Measurements from ENCODE around the gene ATP4B. TPM values are rescaled to one million over a fixed set of nuclear protein-coding genes. Genes with fewer than 3 reads are reported as not detected.

Gene ATP4B
- total RNA-seq, 1 donor from 2014 or later, result not detected

DNA sequence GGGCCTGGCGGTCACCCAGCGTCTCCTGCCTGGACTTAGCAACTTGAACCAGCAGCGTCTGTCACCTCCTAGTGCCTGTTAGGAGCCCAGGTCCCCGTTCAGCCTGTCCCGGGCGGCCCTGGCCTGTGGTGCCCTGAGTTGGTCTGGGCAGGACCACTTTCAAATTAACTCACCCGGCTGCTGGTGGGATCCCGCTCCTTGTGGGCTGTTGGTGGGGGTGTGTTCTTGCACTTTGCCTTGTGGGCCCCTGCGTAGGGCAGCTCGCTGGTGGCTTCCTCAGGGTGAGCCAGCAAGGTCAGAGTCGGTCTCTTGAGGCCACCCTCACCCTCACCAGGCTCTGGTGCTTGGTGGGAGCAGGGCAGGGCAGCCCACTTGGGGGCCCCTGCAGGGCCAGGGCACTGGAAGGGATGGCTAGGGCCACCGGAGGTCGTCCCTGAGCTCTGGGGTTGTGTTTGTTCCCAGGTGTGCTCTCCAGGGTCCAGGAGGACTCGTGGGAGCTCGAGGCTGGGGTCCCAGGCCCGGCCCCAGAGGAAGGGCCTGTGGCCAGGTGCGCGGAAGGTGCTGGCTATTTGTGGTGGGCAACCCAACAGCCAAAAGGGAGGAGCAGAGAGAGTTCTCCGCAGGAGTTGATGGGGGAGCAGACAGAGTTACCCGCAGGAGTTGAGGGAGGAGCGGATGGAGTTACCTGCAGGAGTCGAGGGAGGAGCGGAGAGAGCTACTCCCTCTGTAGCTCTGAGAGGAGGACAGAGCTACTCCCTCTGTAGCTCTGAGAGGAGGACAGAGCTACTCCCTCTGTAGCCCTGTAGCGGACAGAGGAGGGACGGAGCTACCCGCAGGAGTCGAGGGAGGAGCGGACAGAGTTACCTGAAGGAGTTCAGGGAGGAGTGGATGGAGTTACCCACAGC is 56.6 kb downstream of the ATP4B start:
- no peak for DNase-seq (ENCODE audit: low read depth, low spot score)
- Mint-ChIP-seq H3K27me3 (ENCODE audit: low read depth) (no peaks in the 10 kb centered on the region), H3K9me3 (peaks cover 4% of the 10 kb centered on the region), H3K4me1 (peaks cover 4% of the 10 kb centered on the region), H3K27ac (ENCODE audit: unreplicated experiment) (no peak overlapping the region), H3K4me3 (no peak overlapping the region), H3K36me3 (ENCODE audit: low read depth) (peaks cover 39% of the 10 kb centered on the region)
- TF ChIP-seq, protein P1, sequence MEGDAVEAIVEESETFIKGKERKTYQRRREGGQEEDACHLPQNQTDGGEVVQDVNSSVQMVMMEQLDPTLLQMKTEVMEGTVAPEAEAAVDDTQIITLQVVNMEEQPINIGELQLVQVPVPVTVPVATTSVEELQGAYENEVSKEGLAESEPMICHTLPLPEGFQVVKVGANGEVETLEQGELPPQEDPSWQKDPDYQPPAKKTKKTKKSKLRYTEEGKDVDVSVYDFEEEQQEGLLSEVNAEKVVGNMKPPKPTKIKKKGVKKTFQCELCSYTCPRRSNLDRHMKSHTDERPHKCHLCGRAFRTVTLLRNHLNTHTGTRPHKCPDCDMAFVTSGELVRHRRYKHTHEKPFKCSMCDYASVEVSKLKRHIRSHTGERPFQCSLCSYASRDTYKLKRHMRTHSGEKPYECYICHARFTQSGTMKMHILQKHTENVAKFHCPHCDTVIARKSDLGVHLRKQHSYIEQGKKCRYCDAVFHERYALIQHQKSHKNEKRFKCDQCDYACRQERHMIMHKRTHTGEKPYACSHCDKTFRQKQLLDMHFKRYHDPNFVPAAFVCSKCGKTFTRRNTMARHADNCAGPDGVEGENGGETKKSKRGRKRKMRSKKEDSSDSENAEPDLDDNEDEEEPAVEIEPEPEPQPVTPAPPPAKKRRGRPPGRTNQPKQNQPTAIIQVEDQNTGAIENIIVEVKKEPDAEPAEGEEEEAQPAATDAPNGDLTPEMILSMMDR (conservative IDR thresholded peaks at IDR 0.05), result no peak

DNA sequence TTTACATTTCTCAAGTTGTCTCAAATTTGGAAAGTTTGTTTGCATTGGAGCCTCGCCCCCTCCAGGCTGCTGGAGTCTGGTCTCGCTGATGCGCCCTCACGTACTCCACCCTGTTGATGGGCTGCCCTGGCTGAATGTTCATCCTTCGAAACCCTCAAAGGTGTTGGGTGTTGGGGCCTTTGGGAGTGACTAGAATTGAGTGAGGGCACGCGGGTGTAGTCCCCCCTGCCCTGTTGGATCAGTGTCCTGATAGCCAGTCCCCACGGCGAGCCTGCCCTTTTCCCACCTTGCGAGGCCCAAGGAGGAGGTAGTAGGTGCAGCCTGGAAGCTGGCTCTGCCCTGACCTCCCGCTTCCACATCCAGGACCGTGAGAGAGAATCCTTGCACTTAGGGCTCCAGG is 58.6 kb downstream of the ATP4B start:
- Mint-ChIP-seq H3K4me1 (peaks cover 4% of the 10 kb centered on the region), H3K36me3 (ENCODE audit: low read depth) (peaks cover 42% of the 10 kb centered on the region), H3K9me3 (peaks cover 4% of the 10 kb centered on the region), H3K4me3 (no peak overlapping the region), H3K27me3 (ENCODE audit: low read depth) (no peaks in the 10 kb centered on the region), H3K27ac (ENCODE audit: unreplicated experiment) (no peak overlapping the region)
- DNase-seq (ENCODE audit: low read depth, low spot score), result no peak
- TF ChIP-seq, protein P1 (conservative IDR thresholded peaks at IDR 0.05), result no peak

Other genes starting within 250 kb of the ATP4B start
- gene ADPRHL1, start 204.7 kb downstream of the ATP4B start, total RNA-seq, result 2.8 TPM in 2 replicates
- 32.1 and 33.9 TPM in 2 replicates for gene DCUN1D2, start 167.5 kb downstream of the ATP4B start, total RNA-seq
- 105 and 108 TPM in 2 replicates for gene TFDP1, start 73.4 kb downstream of the ATP4B start, total RNA-seq
- 0.77 and 1.5 TPM in 2 replicates for gene GRK1, start 9.0 kb upstream of the ATP4B start, total RNA-seq
- gene TMEM255B, start 101.0 kb upstream of the ATP4B start, total RNA-seq, result 2.4 and 2.5 TPM in 2 replicates
- gene GAS6, start 205.9 kb upstream of the ATP4B start, total RNA-seq, result 7.7 and 9.0 TPM in 2 replicates

Data from neural crest cell (in vitro differentiated cells).